SW480 (cell line): ENCODE data around the gene MAP4K3.

Source experiments
- DNase-seq: peaks from one replicate; pipeline ENCODE4 v3.0.0-alpha.2; 2016; ENCODE audit warnings: low spot score

The MAP4K3 gene

DNA sequence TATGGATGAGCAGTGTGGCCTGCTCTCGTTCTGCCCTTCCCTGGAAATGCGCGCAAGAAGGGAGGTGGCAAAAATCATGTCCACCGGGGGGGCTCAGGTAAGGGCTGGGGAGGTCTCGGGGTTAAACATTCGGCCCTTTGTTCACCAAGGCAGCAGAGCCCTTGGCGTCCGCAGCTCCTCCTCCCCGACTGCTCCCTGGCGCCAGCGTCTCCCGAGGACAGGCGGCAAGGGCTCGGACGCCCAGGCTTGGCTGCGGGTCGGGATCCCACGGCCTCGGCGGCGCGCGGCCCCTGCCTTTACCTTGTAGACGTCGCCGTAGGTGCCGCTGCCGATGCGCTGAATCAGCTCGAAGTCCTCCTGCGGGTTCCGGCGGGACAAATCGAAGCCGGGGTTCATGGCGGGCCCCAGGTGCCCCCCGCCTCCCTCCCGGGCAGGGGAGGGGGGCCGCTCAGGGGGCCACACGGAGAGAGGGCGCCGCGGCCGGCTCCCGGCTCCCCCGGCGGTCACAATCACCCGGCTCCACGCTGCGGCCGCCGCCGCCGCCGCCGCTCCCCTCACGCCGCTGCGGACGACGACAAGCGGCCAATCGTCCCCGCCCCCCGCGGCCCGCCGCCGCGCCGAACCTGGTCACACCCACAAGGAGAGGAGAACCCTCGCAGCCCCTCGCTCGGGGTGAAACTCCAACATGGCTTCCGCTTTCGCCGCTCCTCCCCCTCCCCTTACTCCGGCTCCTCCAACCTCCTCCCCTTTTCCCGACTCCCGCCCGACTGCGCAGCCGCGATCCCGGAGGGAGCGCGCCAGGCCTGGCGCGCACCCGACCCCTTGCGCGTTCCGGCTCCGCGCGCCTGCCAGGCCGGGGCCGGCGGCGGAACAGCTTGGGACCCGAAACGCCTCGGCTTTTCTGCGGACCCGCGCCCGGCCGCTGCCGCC, at the start of gene MAP4K3:
Gene MAP4K3 (minus strand): TSS at position 694 of the 930 bp plus-strand sequence. CDS start 298 bp downstream, at position 396.
- peak; percentile 96 for DNase-seq

DNA sequence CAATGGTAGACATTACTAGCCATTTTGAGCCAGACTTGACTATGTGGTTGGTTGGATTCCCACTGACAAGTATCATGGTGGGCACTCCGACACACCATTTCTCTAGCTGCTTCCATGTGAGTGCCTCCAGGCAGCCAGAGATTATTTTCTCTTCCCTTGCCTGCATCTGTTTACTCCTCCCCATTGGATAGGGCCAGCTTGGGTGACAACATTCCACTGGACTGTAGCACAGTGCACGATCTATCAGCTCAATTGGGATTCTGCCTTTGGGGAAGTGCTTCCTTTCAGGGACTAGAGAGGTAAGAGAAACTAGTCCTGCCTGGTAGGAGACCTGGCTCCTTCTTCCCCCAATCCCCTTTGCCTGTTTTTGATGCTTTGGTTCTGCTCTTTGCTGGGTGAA, 49.0 kb upstream of the MAP4K3 start:
- no peak for DNase-seq

DNA sequence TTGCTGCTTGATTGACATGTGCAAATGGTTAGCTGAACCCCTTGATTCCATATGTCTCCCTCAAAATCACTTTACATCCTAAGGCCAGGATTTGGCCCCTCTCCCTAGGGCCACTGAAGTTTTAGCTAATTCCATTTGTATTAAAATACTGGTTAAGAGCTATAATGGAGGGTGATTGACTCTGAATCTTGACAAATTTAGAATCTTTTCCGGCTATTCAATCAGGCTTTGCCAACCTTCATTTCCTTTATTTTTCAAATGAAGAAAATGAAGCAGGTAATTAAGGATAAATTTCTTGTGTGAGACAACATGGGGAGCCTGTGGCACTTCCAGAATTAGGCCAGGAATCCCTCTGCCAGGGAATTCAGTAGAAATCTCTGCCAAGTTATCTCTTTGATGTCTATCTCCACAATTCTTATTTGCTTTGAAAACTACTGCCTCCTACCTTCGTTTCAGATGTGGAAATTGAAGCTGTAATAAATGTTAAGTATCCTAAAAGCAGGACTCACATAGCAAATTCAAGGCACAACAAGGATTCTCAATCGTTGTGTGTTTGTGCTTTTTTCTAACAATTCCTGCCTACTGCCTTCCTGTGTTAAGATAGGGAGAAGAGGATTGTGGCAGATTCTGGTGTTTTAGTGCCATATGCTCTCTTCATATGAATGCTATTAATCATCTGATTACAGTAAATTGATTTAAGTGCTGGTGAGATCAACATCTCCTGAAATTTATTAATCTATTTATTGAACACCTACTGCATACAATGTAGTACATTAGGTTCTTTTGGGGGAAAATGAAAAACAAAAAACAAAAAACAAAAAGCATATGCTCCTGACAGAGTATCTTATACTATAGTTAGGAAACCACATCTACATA, 47.8 kb upstream of the MAP4K3 start:
- no peak for DNase-seq

DNA sequence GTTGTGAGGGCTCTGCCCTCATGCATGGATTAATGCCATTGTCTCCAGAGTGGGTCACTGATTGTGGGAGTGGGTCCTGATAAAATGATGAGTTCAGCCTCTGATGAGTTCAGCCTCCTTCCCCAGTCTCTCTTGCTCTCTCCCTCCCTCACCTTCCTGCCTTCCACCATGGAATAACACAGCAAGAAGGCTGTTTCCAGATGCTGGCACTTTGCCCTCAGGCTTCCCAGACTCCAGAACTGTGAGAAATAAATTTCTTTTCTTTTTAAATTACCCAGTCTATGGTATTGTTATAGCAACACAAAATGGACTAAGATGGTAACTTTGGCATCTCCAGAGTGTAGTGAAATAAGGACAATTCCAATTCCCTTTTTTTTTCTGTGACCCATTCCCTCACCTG, 47.1 kb upstream of the MAP4K3 start:
- DNase-seq: no peak

DNA sequence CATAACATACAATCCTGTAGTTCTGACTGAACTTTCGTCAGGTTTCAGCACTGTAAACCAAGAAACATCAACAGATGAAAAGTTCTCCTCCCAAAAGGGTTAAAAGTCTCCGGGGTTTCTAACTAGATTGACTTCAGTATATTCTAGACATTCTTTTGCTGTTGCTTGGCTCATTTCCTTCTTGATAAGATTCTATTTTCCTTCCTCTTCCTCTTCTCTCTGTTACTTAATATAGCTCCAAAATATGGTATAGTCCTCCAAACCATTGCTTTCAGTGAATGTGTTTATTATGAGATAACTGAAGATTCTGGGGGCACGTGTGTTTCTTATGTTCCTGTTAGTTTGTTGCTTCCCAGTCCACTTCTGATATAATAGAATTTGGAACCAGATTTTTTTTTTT, 46.4 kb upstream of the MAP4K3 start:
- DNase-seq: no peak

DNA sequence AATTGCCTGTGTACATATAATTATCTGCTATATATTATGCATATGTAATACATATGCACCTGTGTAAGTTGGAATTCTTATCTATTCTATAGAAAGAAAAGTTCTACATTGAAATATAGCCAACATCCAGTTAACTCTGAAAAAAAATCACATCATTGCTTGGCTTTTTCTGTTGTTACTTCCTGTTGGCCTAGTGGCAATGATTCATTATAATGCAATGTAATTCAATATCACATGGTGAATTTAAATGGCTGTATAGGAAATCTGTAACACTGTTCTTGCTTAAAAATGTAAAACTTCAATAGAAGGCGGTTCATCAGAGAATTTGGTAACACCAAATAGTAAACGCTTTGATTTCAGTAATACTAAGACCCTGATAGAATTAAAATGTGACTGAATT, 44.5 kb upstream of the MAP4K3 start:
- peak; percentile 65 for DNase-seq

DNA sequence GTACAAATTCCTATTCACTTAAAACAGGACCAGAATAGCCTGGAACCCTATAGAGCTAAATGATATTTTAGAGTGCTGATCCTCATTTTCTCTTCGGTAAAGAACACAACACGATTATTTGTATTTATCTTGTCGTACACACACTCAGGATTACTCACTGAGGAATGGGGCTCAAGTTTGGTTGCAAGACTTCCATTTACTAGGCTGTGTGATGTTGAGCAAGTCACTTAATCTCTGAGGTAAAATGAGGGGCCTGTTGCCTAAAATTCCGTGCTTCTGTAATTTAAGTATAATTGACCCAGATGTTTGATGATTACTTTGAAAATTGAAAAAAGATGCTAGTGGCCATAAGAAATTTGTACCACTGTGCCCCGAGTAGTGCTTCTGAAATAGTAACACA, 42.6 kb upstream of the MAP4K3 start:
- DNase-seq: no peak

DNA sequence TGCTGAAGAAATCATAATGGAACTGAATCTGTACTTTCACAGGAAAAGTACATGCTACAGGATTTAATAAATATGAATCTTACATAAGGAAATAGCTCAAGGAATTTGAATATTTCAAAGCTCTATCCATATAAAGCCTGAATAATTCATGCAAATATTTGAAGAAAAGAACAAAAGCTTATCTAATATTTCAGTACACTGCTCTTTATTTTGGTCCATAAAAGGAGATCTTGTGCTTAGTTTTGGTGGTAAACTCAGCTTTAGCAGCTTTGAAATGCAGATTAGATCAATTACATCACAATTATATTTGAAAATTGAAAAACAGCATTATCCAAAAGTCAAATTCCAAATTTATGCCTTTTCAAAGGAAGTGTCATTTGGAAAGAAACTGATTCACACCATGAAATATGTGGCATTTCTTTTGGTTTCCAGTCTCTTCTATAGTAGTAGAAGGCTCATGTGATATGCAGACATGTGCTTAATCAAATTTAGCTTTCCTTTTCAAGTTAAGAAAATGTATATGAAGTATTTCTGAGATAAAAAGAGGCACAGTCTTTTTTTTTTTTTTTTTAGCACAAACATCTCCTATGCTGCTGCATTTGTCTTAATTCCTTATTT, 42.1 kb upstream of the MAP4K3 start:
- DNase-seq: no peak

DNA sequence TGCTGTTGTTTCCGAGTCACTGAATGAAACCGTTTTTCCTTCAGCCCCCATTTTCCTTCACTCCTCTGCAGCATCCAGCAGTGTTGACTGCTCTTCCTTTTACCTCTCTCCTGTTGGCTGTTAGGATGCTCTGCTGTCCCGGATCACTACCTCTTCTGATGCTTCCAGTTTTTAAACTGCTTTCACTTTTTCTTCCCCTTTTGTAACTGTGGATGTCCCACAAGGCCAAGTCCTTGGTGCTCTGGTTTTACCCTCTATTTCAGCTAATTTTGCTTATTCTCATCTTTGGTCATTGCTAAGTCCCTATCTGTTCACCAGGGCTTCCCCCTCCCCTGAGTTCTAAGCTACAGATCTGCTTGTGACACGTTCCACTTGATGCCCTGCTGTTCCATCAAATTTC, 39.4 kb upstream of the MAP4K3 start:
- DNase-seq: no peak

DNA sequence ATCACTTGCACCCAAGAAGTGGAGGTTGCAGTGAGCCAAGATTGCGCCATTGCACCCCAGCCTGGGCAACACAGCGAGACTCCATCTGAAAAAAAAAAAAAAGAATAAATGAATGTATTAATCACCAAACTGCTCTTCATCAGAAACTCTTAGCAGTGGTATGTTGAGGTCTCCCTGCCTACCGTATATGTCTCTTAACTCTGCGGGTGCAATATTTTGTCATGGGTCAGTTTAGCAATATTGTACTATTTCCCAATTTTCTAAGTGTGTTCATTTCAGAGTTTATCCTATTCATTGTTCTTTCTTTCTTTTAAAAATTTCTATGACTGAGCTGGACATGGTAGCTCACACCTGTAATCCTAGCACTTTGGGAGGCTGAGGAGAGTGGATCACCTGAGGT, 37.9 kb upstream of the MAP4K3 start:
- DNase-seq: no peak

DNA sequence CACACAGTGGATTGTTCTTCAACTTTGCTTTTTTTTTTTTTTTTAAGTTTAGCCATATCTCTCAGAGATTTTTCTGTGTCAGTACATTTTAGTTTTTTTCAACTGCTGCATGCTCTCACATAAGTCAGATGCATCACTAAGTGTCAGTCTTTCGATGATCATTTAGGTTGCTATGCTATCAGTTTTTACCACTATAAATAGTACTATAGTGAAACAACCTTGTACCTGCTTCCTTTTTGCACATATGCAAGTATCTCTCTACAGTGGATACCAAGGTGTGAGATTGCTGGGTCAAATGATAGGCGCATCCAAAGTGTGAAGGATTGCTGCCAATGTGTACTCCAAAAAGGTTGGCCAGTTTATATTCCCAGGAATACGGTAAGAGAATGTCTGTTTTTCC, 33.5 kb upstream of the MAP4K3 start:
- no peak for DNase-seq

DNA sequence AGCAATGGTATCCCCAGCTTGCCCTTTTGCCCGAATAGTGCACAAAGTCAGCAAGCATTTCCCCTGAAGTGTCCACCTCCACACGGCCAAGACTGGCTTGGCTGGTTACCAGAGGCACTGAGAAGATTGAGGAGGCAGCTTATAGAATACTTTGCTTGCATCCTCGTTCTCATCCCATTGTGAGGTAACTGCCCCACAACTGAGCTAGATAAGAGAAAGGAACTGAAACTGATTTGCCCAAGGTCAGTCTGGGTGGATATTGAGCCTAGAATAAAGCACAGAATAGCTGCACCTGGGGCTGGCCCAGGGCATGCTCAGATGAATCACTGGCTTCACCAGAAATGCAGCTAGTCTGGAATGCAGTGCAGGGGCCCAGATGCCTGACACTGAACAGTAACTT, 32.7 kb upstream of the MAP4K3 start:
- no peak for DNase-seq

DNA sequence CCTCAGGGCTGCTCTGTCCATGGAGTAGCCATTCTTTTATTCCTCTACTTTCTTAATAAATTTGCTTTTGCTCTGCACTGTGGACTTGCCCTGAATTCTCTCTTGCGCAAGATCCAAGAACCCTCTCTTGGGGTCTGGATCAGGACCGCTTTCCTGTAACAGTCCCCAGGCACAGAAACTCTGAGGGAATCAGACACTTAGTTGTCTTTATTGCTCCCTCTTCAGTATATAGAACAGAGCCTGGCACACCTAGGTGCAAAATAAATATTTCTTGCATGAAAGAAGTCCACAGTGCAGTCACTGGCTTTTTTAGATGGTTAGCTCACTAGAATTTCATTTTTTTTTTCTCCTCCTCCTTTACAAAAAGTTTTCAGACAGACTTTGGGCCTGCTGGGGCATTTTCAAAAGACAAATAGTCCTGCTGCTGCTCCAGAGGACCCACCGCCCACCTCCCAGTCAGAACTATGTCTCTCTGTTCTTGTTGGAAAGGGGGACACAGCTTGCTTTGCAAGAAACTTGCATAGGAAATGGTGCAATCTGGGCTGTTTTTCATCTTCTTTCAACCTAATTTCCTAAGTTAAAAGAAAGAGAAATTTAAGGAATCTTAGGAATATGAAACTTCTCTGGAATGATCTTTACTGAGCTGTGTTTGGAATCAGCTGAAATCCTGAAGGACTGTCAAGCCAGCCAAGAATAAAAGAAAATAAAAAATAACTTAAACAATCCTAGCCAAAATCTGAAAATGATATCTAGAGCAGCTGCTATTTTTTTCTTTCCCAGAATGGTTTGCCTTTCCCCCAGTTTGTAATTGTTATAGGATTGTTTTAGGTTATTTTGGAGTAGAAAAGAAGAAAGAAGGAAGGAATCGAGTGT, 31.7 kb upstream of the MAP4K3 start:
- no peak for DNase-seq

DNA sequence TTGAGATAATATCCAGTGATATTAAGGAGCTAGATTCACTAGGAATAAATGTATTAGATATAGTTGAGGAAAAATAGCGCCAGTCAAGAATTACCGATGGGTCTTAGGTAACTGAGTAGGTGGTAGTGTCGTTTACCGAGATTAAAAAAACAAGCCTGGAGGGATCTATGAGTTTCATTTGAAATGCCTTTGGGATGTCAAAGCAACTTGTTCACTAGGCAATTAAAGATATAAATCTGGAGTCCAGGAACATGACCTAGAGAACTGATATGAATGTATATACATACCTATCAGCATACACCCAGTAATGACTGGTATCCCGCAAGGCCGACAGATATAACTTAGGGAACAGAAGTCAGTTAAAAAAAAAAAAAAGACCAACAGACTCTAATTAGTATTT, 29.2 kb upstream of the MAP4K3 start:
- DNase-seq: no peak

DNA sequence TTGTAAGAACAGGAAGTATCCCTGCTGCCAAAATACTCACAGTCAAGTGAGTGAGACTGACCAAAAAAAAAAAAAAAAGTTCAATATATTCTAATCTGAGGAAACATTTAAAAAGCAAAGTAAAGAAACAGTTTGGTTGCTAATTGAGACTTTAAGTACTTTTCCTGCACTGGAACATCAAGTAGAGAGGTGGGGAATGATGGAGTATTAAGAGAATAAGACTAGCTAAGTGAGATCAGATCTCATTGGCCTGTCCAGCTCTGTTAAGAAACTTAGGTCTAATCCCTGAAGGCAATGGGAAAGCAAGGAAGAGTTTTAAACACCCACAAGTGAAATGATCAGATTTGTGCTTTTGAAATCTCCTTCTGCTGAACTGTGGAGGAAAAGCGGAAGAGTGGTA, 27.8 kb upstream of the MAP4K3 start:
- no peak for DNase-seq

DNA sequence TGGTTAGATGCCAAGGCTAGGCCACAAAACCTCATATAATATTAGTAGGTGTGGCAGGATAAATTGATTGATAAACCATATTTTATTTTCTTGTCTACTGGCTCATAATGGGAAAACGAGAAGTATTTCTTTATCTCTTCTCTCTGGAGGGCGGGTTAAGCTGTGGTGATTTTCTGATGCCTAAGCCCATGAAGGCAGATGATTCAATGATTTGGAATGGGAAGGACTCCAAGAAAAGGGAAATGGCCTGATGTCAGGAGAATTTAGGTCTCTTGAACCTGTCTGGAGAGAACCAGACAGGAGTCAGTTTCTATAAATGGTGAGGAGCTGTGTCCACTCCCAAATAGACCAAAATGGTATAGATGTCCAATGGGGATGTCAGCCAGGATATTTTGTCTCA, 18.7 kb upstream of the MAP4K3 start:
- no peak for DNase-seq

DNA sequence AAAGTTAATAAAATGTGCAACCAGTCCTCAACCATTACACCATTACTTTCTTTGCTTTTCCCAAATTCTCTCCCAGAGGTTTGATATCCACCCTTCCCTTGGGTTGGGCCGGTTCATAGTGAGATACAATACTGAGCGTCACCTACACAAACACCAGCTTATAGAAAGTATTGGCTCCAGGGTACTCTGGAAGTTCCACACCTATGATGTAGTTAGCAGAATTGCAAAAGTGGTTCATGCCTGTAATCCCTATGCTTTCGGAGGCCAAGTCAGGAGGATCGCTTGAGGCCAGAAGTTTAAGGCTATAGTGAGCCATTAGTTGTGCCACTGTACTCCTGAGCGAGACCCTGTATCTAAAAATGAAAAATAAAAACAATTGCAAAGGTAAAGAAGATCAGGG, 15.3 kb upstream of the MAP4K3 start:
- DNase-seq: no peak

DNA sequence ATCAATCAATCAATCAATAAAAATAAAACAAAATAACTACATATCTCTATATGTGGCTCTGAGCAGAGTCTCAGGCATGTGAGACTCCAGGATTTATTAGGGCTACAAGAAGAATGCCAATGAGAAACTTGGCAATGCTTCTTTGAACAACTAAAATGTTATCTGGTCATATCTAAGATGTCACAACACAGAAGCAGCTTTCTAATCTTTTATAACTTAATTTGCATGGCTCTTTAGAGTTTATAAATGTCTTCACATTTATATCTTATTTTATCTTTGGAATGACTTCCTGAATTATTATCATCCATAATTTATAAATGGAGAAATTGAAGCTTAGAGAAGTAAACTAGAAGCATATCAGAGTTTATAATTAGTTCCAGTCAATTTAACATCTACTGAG, 14.9 kb upstream of the MAP4K3 start:
- no peak for DNase-seq

DNA sequence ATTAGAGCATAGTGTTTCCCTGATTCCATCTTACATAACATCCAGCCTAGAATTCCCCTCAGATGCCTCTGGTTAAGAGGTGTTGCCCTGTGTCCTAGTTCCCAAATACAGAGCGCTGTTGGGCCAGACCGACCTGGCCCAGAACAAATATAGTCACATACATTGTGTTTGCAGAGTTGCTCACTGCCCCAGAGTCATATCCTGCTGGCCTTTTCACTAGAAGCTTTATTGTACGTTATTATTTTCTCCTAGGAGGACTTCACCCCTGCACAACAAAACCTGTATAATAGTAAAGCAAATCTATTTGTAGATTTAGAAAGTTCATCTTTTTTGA, 11.1 kb upstream of the MAP4K3 start:
- no peak for DNase-seq

DNA sequence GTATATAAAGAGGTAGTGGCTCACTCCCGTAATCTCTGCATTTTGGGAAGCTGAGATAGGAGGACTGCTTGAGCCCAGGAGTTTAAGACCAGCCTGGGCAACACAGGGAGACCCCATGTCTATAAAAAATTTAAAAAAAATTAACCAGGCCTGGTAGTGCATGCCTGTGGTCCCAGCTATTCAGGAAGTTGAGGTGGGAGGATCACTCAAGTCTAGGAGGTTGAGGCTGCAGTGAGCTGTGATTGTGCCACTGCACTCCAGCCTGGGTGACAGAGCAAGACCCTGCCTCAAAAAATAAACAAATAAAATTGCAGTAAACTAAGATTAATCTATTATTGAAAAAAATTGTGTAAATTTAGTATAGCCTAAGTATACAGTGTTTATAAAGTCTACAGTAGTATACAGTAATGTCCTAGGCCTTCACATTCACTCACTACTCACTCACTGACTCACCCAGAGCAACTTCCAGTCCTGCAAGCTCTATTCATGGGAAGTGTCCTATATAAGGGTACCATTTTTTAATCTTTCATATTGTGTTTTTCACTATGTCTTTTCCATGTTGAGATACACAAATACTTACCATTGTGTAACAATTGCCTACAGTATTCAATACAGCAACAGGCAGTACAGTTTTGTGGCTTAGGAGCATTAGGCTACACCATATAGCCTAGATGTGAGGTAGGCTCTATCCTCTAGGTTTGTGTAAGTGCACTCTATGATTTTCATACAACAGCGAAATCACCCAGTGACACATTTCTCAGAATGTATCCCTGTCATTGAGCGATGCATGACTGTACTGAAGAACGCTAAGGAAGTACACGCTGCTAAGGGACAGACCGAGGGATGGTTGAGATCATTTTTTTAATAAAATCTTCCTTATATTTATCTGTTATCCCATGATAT, 10.4 kb upstream of the MAP4K3 start:
- no peak for DNase-seq

DNA sequence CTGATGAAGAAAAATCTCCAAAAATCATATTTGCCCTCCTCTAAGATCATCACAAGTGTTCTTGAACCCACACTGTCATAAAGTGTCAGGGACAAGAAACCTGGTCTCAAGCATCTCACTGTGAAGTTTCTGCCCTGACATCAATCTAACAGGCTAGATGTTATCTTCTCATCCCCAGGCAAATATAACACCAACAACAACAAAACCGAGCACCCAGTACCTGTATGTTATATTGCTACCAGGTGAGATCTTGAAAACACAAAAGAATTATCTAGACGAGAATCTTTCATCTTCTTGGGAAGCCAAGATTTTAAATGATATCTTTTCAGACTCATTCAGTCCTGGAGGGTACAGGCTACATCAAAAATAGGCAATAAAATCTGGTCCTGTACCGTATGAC, 8.8 kb upstream of the MAP4K3 start:
- DNase-seq: no peak
